Naive B cell (primary cell): ENCODE results near the gene ARHGEF6. TPM values are rescaled to one million over a fixed set of nuclear protein-coding genes. Genes with fewer than 3 reads are reported as not detected.
A peak's percentile ranks its signal among the peaks of the same experiment; 100 is the strongest.

Source experiments
- ATAC-seq, 2 donors: fragments of 150-1000 bp; cut with Tn5 transposase; 2 replicates each; pipeline ENCODE4 v1.10.0; 2021; ENCODE audit warnings: low read depth in 2 of 2, mild to moderate bottlenecking in 2 of 2, moderate library complexity in 2 of 2
- DNase-seq: peaks from one replicate; pipeline ENCODE4 v3.0.0; 2022
- H3K27ac Mint-ChIP-seq, 6 donors: one replicate each; pipeline ENCODE4 v1.8.0; 2020 to 2022; ENCODE audit warnings: mild to moderate bottlenecking in 6 of 6, mixed read lengths in 6 of 6, moderate library complexity in 5 of 6, inconsistent platforms in 2 of 6
- H3K27me3 Mint-ChIP-seq, 3 donors: one replicate each; pipeline ENCODE4 v1.8.0; 2021 to 2022; ENCODE audit warnings: mixed read lengths in 3 of 3, mild to moderate bottlenecking in 1 of 3
- H3K36me3 Mint-ChIP-seq, 2 donors: one replicate each; pipeline ENCODE4 v1.8.0; 2020 to 2022; ENCODE audit warnings: mixed read lengths in 2 of 2, inconsistent platforms in 1 of 2, mild to moderate bottlenecking in 1 of 2
- H3K4me1 Mint-ChIP-seq, 3 donors: one replicate each; pipeline ENCODE4 v1.8.0; 2020 to 2022; ENCODE audit warnings: mixed read lengths in 3 of 3, inconsistent platforms in 1 of 3, mild to moderate bottlenecking in 1 of 3, moderate library complexity in 1 of 3
- H3K4me3 Mint-ChIP-seq, 8 donors: one replicate each; pipeline ENCODE4 v1.8.0; 2020 to 2022; ENCODE audit warnings: mild to moderate bottlenecking in 8 of 8, mixed read lengths in 8 of 8, moderate library complexity in 8 of 8, inconsistent platforms in 2 of 8
- H3K9me3 Mint-ChIP-seq, 7 donors: one replicate each; pipeline ENCODE4 v1.8.0; 2020 to 2022; ENCODE audit warnings: mixed read lengths in 7 of 7, mild to moderate bottlenecking in 5 of 7, inconsistent platforms in 2 of 7, moderate library complexity in 1 of 7
- polyA plus RNA-seq, 6 donors: library from polyadenylated mRNA; unstranded; fragments of 300-500 nt; fragmentation: Illumina TruSeq; gene quantifications; one replicate each; pipeline ENCODE4 v1.2.3, GENCODE V29; 2021; ENCODE audit warnings: low read depth in 6 of 6

The ARHGEF6 gene
- polyA plus RNA-seq, 6 donors from 2014 or later = 43.9 to 57.0 (median 51.4) TPM

- H3K4me1 Mint-ChIP-seq = peaks cover 9 to 24% (median 19%) of the 10 kb centered on the region in 3 donors
- no peak overlapping the region for H3K4me3 Mint-ChIP-seq
- H3K36me3 Mint-ChIP-seq = peaks cover 0 to 18% of the 10 kb centered on the region in 2 donors
- no peaks in the 10 kb centered on the region for H3K27me3 Mint-ChIP-seq
- H3K9me3 Mint-ChIP-seq = peaks cover 0 to 6% (median 0%) of the 10 kb centered on the region in 7 donors
- ATAC-seq (no peak), DNase-seq (no peak)
- H3K27ac Mint-ChIP-seq = peak overlapping the region in 1 of 6 donors; percentile 57
Measured at GRCh38 chrX:136660896-136661295, 119.8 kb downstream of the ARHGEF6 start.

GRCh38 chrX:136659174-136659573 lies 121.6 kb downstream of the ARHGEF6 start:
- H3K4me1 Mint-ChIP-seq = peaks cover 9 to 21% (median 13%) of the 10 kb centered on the region in 3 donors
- peaks cover 0 to 6% (median 0%) of the 10 kb centered on the region in 7 donors for H3K9me3 Mint-ChIP-seq
- no peaks in the 10 kb centered on the region for H3K27me3 Mint-ChIP-seq
- H3K4me3 Mint-ChIP-seq = peak overlapping the region in 1 of 8 donors; percentile 45
- H3K27ac Mint-ChIP-seq = no peak overlapping the region
- DNase-seq (no peak), ATAC-seq (no peak)
- peaks cover 0 to 15% of the 10 kb centered on the region in 2 donors for H3K36me3 Mint-ChIP-seq

GRCh38 chrX:136658151-136658550 lies 122.6 kb downstream of the ARHGEF6 start:
- ATAC-seq = no peak
- peaks cover 4 to 17% (median 6%) of the 10 kb centered on the region in 3 donors for H3K4me1 Mint-ChIP-seq
- H3K9me3 Mint-ChIP-seq = peaks cover 0 to 6% (median 0%) of the 10 kb centered on the region in 7 donors

GRCh38 chrX:136656361-136656964 lies 124.3 kb downstream of the ARHGEF6 start:
- Mint-ChIP-seq H3K9me3 (peaks cover 0 to 3% (median 0%) of the 10 kb centered on the region in 7 donors), H3K27me3 (no peaks in the 10 kb centered on the region), H3K4me3 (no peak overlapping the region), H3K4me1 (peaks cover 4 to 15% (median 6%) of the 10 kb centered on the region in 3 donors), H3K36me3 (peaks cover 0 to 9% of the 10 kb centered on the region in 2 donors), H3K27ac (no peak overlapping the region)
- no peak for ATAC-seq
- DNase-seq = no peak

More at GRCh38 chrX:136658151-136658550, 122.6 kb downstream of the ARHGEF6 start:
- Mint-ChIP-seq H3K36me3 (peaks cover 0 to 9% of the 10 kb centered on the region in 2 donors), H3K27me3 (no peaks in the 10 kb centered on the region), H3K4me3 (peak overlapping the region in 3 of 8 donors; percentile 18 to 63 (median 61)), H3K27ac (peak overlapping the region in 2 of 6 donors; percentile 36 to 77)
- no peak for DNase-seq

GRCh38 chrX:136652822-136653723 lies 127.7 kb downstream of the ARHGEF6 start:
- Mint-ChIP-seq H3K4me3 (no peak overlapping the region), H3K9me3 (peaks cover 0 to 3% (median 0%) of the 10 kb centered on the region in 7 donors), H3K27ac (no peak overlapping the region), H3K4me1 (peaks cover 4 to 6% (median 4%) of the 10 kb centered on the region in 3 donors), H3K36me3 (peaks cover 0 to 6% of the 10 kb centered on the region in 2 donors), H3K27me3 (no peaks in the 10 kb centered on the region)
- no peak for DNase-seq
- ATAC-seq = no peak

GRCh38 chrX:136650811-136651210 lies 129.9 kb downstream of the ARHGEF6 start:
- ATAC-seq (no peak), DNase-seq (no peak)
- Mint-ChIP-seq H3K4me1 (no peaks in the 10 kb centered on the region), H3K36me3 (peaks cover 0 to 6% of the 10 kb centered on the region in 2 donors), H3K9me3 (no peaks in the 10 kb centered on the region), H3K4me3 (no peak overlapping the region), H3K27me3 (no peaks in the 10 kb centered on the region), H3K27ac (no peak overlapping the region)

GRCh38 chrX:136647677-136648360 lies 132.9 kb downstream of the ARHGEF6 start, which contains the start of gene CD40LG:
Gene CD40LG (plus strand): TSS chrX:136648158. CDS start chrX:136648249, 91 bp downstream.
- Mint-ChIP-seq H3K27ac (no peak within 1 kb of the TSS), H3K4me1 (no peaks in the 10 kb centered on the region), H3K36me3 (peaks cover 0 to 6% of the 10 kb centered on the region in 2 donors), H3K9me3 (peaks cover 0 to 4% (median 0%) of the 10 kb centered on the region in 7 donors), H3K4me3 (no peak within 1 kb of the TSS), H3K27me3 (no peaks in the 10 kb centered on the region)
- ATAC-seq = no peak
- DNase-seq = no peak

GRCh38 chrX:136646602-136647239 lies 134.0 kb downstream of the ARHGEF6 start:
- DNase-seq = no peak
- Mint-ChIP-seq H3K4me1 (no peaks in the 10 kb centered on the region), H3K9me3 (peaks cover 0 to 4% (median 0%) of the 10 kb centered on the region in 7 donors), H3K27me3 (no peaks in the 10 kb centered on the region), H3K27ac (no peak overlapping the region), H3K36me3 (peaks cover 0 to 6% of the 10 kb centered on the region in 2 donors), H3K4me3 (peak overlapping the region in 1 of 8 donors; percentile 2)
- no peak for ATAC-seq

GRCh38 chrX:136643243-136643642 lies 137.5 kb downstream of the ARHGEF6 start:
- DNase-seq (no peak), ATAC-seq (no peak)
- H3K4me3 Mint-ChIP-seq = no peak overlapping the region
- peaks cover 0 to 4% (median 0%) of the 10 kb centered on the region in 7 donors for H3K9me3 Mint-ChIP-seq
- peaks cover 0 to 3% (median 0%) of the 10 kb centered on the region in 3 donors for H3K4me1 Mint-ChIP-seq
- H3K27ac Mint-ChIP-seq = no peak overlapping the region
- H3K27me3 Mint-ChIP-seq = no peaks in the 10 kb centered on the region
- H3K36me3 Mint-ChIP-seq = peaks cover 0 to 8% of the 10 kb centered on the region in 2 donors

- Mint-ChIP-seq H3K27ac (peak overlapping the region in 2 of 6 donors; percentile 56 to 75), H3K4me1 (peaks cover 7 to 9% (median 8%) of the 10 kb centered on the region in 3 donors), H3K4me3 (no peak overlapping the region)
Measured at GRCh38 chrX:136639506-136640176, 141.1 kb downstream of the ARHGEF6 start.

GRCh38 chrX:136636121-136636520 lies 144.6 kb downstream of the ARHGEF6 start:
- H3K27ac Mint-ChIP-seq = no peak overlapping the region
- H3K36me3 Mint-ChIP-seq = peaks cover 0 to 8% of the 10 kb centered on the region in 2 donors
- no peaks in the 10 kb centered on the region for H3K27me3 Mint-ChIP-seq
- H3K4me3 Mint-ChIP-seq = no peak overlapping the region
- DNase-seq = no peak
- no peak for ATAC-seq
- peaks cover 7 to 9% (median 8%) of the 10 kb centered on the region in 3 donors for H3K4me1 Mint-ChIP-seq
- peaks cover 0 to 4% (median 0%) of the 10 kb centered on the region in 7 donors for H3K9me3 Mint-ChIP-seq

More at GRCh38 chrX:136639506-136640176, 141.1 kb downstream of the ARHGEF6 start:
- Mint-ChIP-seq H3K36me3 (peaks cover 0 to 8% of the 10 kb centered on the region in 2 donors), H3K9me3 (peaks cover 0 to 1% (median 0%) of the 10 kb centered on the region in 7 donors), H3K27me3 (no peaks in the 10 kb centered on the region)
- no peak for DNase-seq
- no peak for ATAC-seq

- H3K4me1 Mint-ChIP-seq = peaks cover 7 to 9% (median 8%) of the 10 kb centered on the region in 3 donors
- ATAC-seq (no peak), DNase-seq (no peak)
- peaks cover 0 to 8% of the 10 kb centered on the region in 2 donors for H3K36me3 Mint-ChIP-seq
- peaks cover 0 to 4% (median 0%) of the 10 kb centered on the region in 7 donors for H3K9me3 Mint-ChIP-seq
- no peaks in the 10 kb centered on the region for H3K27me3 Mint-ChIP-seq
- H3K4me3 Mint-ChIP-seq = no peak overlapping the region
- H3K27ac Mint-ChIP-seq = peak overlapping the region in 1 of 6 donors; percentile 9
Measured at GRCh38 chrX:136635235-136635634, 145.5 kb downstream of the ARHGEF6 start.
